ENCODE results near the gene CBY3. TPM values are rescaled to one million over a fixed set of nuclear protein-coding genes. Genes with fewer than 3 reads are reported as not detected.
"Not testable (repeated sequence)": the region's sequence is repeated elsewhere in the genome, so short reads cannot be mapped to it uniquely, and the experiment has no call there.

Gene CBY3
- total and polyA plus RNA-seq, 4 donors: 2.3 to 2.6 TPM; not detected in 2

DNA sequence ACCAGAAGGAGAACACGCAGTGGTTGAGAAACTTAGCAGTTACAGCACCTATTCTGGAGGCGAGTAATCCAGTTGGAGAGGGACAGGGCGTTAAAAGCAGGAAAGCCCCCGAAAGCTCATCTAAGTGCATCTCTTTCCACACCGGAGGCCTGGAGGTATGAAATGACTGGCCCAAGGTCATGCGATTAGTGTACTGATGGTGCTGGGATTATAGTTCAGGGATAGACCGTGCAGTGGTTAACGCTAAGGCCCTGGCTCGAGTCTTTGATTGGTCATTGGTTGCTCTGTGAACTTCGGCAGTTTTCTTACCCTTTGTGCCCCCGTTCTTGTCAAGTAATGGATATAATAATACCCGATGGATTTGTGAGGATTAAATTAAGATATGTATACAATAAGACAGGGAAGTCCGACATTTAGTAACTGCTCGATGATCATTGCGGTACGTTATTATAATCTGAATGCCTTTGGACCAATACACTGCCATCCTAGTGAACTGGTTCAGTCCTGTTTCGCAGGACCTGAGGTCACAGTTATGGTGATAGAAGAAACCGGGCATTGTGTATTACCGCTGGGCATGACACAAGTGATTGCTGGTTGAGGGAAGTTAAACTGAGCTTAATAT lies 18.9 kb upstream of the CBY3 start:
- H3K27ac ChIP-seq (ENCODE audit: low read depth, low read length): peak overlapping the region; percentile 84
- H3K4me3 ChIP-seq (ENCODE audit: low read depth, low read length): peak overlapping the region; percentile 83
- H3K4me1 ChIP-seq (ENCODE audit: control insufficient read depth, insufficient read depth, low read length): peaks cover 17% of the 10 kb centered on the region
- no peaks in the 10 kb centered on the region for H3K9me3 ChIP-seq (ENCODE audit: control insufficient read depth, insufficient read depth, low read length)
- peak in 3 of 6 donors; percentile 2 to 29 (median 3) for DNase-seq (ENCODE audit: low read depth in 4 of 6, low spot score in 6 of 6)
- 4% methylated on average over 11 of the region's 19 CpGs for WGBS (ENCODE audit: insufficient coverage)
- no peaks in the 10 kb centered on the region for H3K27me3 ChIP-seq (ENCODE audit: control insufficient read depth, insufficient read depth, low read length)
- H3K36me3 ChIP-seq (ENCODE audit: control insufficient read depth, insufficient read depth, low read length): peaks cover 25% of the 10 kb centered on the region

GRCh38 chr5:179698935-179699615 lies 18.2 kb upstream of the CBY3 start, which contains the start of gene CANX:
CANX (plus strand) TSS chr5:179698967; CDS start chr5:179705682, 6,715 bp downstream.
- DNase-seq (ENCODE audit: low read depth in 4 of 6, low spot score in 6 of 6): peak in 3 of 6 donors; percentile 9 to 22 (median 15)
- WGBS (ENCODE audit: insufficient coverage): 0% methylated on average over 55 of the region's 58 CpGs
- Histone ChIP-seq H3K4me1 (ENCODE audit: control insufficient read depth, insufficient read depth, low read length) (peaks cover 17% of the 10 kb centered on the region), H3K9me3 (ENCODE audit: control insufficient read depth, insufficient read depth, low read length) (no peaks in the 10 kb centered on the region), H3K27ac (ENCODE audit: low read depth, low read length) (peak within 1 kb of the TSS; percentile 95), H3K27me3 (ENCODE audit: control insufficient read depth, insufficient read depth, low read length) (no peaks in the 10 kb centered on the region), H3K4me3 (ENCODE audit: low read depth, low read length) (peak within 1 kb of the TSS; percentile 83), H3K36me3 (ENCODE audit: control insufficient read depth, insufficient read depth, low read length) (peaks cover 23% of the 10 kb centered on the region)

- peaks cover 21% of the 10 kb centered on the region for H3K36me3 ChIP-seq (ENCODE audit: control insufficient read depth, insufficient read depth, low read length)
- no peaks in the 10 kb centered on the region for H3K27me3 ChIP-seq (ENCODE audit: control insufficient read depth, insufficient read depth, low read length)
These were observed 17.4 kb upstream of the CBY3 start for GRCh38 chr5:179697993-179698934.

GRCh38 chr5:179697543-179697942 lies 16.7 kb upstream of the CBY3 start:
- Histone ChIP-seq H3K4me3 (ENCODE audit: low read depth, low read length) (peak overlapping the region; percentile 81), H3K4me1 (ENCODE audit: control insufficient read depth, insufficient read depth, low read length) (peaks cover 17% of the 10 kb centered on the region), H3K36me3 (ENCODE audit: control insufficient read depth, insufficient read depth, low read length) (peaks cover 17% of the 10 kb centered on the region), H3K27ac (ENCODE audit: low read depth, low read length) (peak overlapping the region; percentile 95)
- H3K27me3 ChIP-seq (ENCODE audit: control insufficient read depth, insufficient read depth, low read length); DNase-seq (ENCODE audit: low read depth in 4 of 6, low spot score in 6 of 6); H3K9me3 ChIP-seq (ENCODE audit: control insufficient read depth, insufficient read depth, low read length): not testable (repeated sequence)
- WGBS (ENCODE audit: insufficient coverage): 100% methylated on average over 4 of the region's 15 CpGs

More at GRCh38 chr5:179697993-179698934, 17.4 kb upstream of the CBY3 start:
- Histone ChIP-seq H3K4me1 (ENCODE audit: control insufficient read depth, insufficient read depth, low read length) (peaks cover 17% of the 10 kb centered on the region), H3K27ac (ENCODE audit: low read depth, low read length) (peak overlapping the region; percentile 95), H3K4me3 (ENCODE audit: low read depth, low read length) (peak overlapping the region; percentile 83), H3K9me3 (ENCODE audit: control insufficient read depth, insufficient read depth, low read length) (no peaks in the 10 kb centered on the region)
- DNase-seq (ENCODE audit: low read depth in 4 of 6, low spot score in 6 of 6): peak; percentile 95 to 100 (median 99)
- 0% methylated on average over 69 of the region's 72 CpGs for WGBS (ENCODE audit: insufficient coverage)

- no peaks in the 10 kb centered on the region for H3K27me3 ChIP-seq (ENCODE audit: control insufficient read depth, insufficient read depth, low read length)
- H3K4me3 ChIP-seq (ENCODE audit: low read depth, low read length): no peak overlapping the region
- peaks cover 17% of the 10 kb centered on the region for H3K4me1 ChIP-seq (ENCODE audit: control insufficient read depth, insufficient read depth, low read length)
- WGBS (ENCODE audit: insufficient coverage): 100% methylated on average over 1 of the region's 2 CpGs
- no peaks in the 10 kb centered on the region for H3K9me3 ChIP-seq (ENCODE audit: control insufficient read depth, insufficient read depth, low read length)
- H3K36me3 ChIP-seq (ENCODE audit: control insufficient read depth, insufficient read depth, low read length): peaks cover 15% of the 10 kb centered on the region
- H3K27ac ChIP-seq (ENCODE audit: low read depth, low read length): no peak overlapping the region
- DNase-seq (ENCODE audit: low read depth in 4 of 6, low spot score in 6 of 6): no peak
These were observed 16.3 kb upstream of the CBY3 start for GRCh38 chr5:179697108-179697507.

DNA sequence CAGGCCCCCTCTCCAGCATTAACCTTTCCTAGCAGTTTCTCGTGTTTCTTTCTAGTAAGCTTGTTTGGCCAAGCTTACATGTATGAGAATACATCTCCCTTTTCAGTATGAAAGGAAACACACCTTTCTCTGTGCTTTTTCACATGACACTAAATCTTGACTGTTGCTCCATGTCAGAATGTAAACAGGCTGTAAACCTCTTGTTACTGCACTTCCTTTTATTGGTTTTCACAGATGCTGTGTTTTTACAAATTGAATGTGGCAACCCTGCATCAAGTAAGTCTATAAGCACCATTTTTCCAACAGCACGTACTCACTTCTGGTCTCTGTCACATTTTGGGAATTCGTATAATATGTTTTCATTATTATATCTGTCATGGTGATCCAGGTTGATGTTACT lies 15.8 kb upstream of the CBY3 start:
- H3K4me1 ChIP-seq (ENCODE audit: control insufficient read depth, insufficient read depth, low read length): peaks cover 17% of the 10 kb centered on the region
- no peak overlapping the region for H3K27ac ChIP-seq (ENCODE audit: low read depth, low read length)
- no CpG with 5 or more reads among the region's 3 CpGs for WGBS (ENCODE audit: insufficient coverage)

DNA sequence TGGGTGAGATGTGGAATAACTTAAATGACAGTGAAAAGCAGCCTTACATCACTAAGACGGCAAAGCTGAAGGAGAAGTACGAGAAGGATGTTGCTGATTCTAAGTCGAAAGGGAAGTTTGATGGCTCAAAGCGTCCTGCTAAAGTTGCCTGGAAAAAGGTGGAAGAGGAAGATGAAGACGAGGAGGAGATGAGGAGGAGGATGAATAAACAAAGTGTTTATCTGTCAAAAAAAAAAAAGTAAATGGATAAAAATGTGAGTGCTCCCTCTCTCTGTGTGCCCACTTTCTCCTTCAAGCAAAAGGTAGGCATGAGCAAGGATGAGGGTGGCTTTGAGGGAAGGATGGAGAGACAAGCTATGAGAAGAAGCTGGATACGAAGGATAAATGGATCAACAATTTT lies 13.7 kb upstream of the CBY3 start:
- H3K27me3 ChIP-seq (ENCODE audit: control insufficient read depth, insufficient read depth, low read length): no peaks in the 10 kb centered on the region
- no peaks in the 10 kb centered on the region for H3K36me3 ChIP-seq (ENCODE audit: control insufficient read depth, insufficient read depth, low read length)
- H3K27ac ChIP-seq (ENCODE audit: low read depth, low read length): no peak overlapping the region
- DNase-seq (ENCODE audit: low read depth in 4 of 6, low spot score in 6 of 6): no peak
- H3K9me3 ChIP-seq (ENCODE audit: control insufficient read depth, insufficient read depth, low read length): no peaks in the 10 kb centered on the region
- peaks cover 11% of the 10 kb centered on the region for H3K4me1 ChIP-seq (ENCODE audit: control insufficient read depth, insufficient read depth, low read length)
- no peak overlapping the region for H3K4me3 ChIP-seq (ENCODE audit: low read depth, low read length)
- 94% methylated on average over 5 of the region's 6 CpGs for WGBS (ENCODE audit: insufficient coverage)

More for the DNA sequence above, 15.8 kb upstream of the CBY3 start:
- DNase-seq (ENCODE audit: low read depth in 4 of 6, low spot score in 6 of 6): no peak
- Histone ChIP-seq H3K36me3 (ENCODE audit: control insufficient read depth, insufficient read depth, low read length) (peaks cover 10% of the 10 kb centered on the region), H3K27me3 (ENCODE audit: control insufficient read depth, insufficient read depth, low read length) (no peaks in the 10 kb centered on the region), H3K4me3 (ENCODE audit: low read depth, low read length) (no peak overlapping the region), H3K9me3 (ENCODE audit: control insufficient read depth, insufficient read depth, low read length) (no peaks in the 10 kb centered on the region)

- not testable (repeated sequence) for H3K27ac ChIP-seq (ENCODE audit: low read depth, low read length); H3K9me3 ChIP-seq (ENCODE audit: control insufficient read depth, insufficient read depth, low read length); H3K36me3 ChIP-seq (ENCODE audit: control insufficient read depth, insufficient read depth, low read length); H3K27me3 ChIP-seq (ENCODE audit: control insufficient read depth, insufficient read depth, low read length); H3K4me1 ChIP-seq (ENCODE audit: control insufficient read depth, insufficient read depth, low read length); H3K4me3 ChIP-seq (ENCODE audit: low read depth, low read length); DNase-seq (ENCODE audit: low read depth in 4 of 6, low spot score in 6 of 6)
- WGBS (ENCODE audit: insufficient coverage): 80% methylated on average over 2 of the region's 9 CpGs
These were observed 8.4 kb upstream of the CBY3 start for GRCh38 chr5:179689212-179689611.

DNA sequence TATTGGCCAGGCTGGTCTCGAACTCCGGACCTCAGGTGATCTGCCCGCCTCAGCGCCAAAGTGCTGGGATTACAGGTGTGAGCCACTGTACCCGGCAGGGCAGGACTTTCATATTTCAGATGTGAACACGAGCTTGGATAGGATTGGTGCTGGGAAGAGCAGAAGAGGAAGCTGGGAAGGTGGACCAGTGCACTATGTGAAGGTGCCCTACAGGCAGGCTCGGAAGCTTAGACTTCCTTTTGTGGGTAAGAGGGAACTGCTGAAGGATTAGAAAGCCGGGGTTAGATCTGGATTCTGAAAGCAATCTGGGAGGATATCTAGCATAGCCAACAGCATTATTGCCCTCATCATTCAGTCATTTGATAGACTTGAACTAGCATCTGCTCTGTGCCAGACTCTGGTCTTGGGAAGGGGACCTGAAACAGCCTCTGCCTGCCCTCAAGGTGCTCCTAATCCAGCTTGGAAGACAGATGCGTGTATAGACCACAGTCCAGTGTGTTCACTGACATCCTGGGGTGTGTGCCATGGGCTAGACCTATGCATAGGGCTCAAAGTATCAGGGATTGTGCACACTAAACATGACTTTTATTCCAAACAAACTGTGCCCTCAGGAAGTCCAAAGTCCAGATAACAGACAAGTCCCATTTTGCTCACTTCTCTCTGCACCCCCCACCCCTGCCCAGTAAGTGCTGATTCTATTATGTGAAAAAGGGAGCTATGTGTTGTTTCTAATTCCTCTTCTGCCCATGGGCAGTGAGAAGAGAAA lies 637 bp downstream of the CBY3 start:
- H3K4me3 ChIP-seq (ENCODE audit: low read depth, low read length): no peak overlapping the region
- no peaks in the 10 kb centered on the region for H3K27me3 ChIP-seq (ENCODE audit: control insufficient read depth, insufficient read depth, low read length)
- DNase-seq (ENCODE audit: low read depth in 4 of 6, low spot score in 6 of 6): no peak
- H3K9me3 ChIP-seq (ENCODE audit: control insufficient read depth, insufficient read depth, low read length): no peaks in the 10 kb centered on the region
- peaks cover 5% of the 10 kb centered on the region for H3K36me3 ChIP-seq (ENCODE audit: control insufficient read depth, insufficient read depth, low read length)
- peaks cover 29% of the 10 kb centered on the region for H3K4me1 ChIP-seq (ENCODE audit: control insufficient read depth, insufficient read depth, low read length)
- 95% methylated on average over 8 of the region's 9 CpGs for whole genome bisulfite sequencing (ENCODE audit: insufficient coverage)
- H3K27ac ChIP-seq (ENCODE audit: low read depth, low read length): no peak overlapping the region

All from spinal cord (tissue), 10 donors.